Measurements from ENCODE around the gene INPP5B. TPM values are rescaled to one million over a fixed set of nuclear protein-coding genes. Genes with fewer than 3 reads are reported as not detected.

INPP5B gene
- total and polyA plus RNA-seq, 2 of the 13 experiments (the other 11 are each of a cell fraction or from before 2014, with no cell fraction given), result 9.0 to 9.8 TPM

- TF ChIP-seq ATF4 (CRISPR knock-in tag; IDR thresholded peaks at IDR 0.05) (peak in 1 of 2 experiments; percentile 94; a peak in 2 of 4 replicates), POGK (CRISPR knock-in tag; conservative IDR thresholded peaks at IDR 0.05) (0 out of 2 replicates have a peak, but pooled peaks have one; percentile 45), FOXJ3 (CRISPR knock-in tag; IDR thresholded peaks at IDR 0.05; ENCODE audit: borderline replicate concordance) (no peak), ZNF501 (CRISPR knock-in tag; IDR thresholded peaks at IDR 0.05) (no peak), FOXA1 (IDR thresholded peaks at IDR 0.05) (no peak), FOXA1 (CRISPR knock-in tag; IDR thresholded peaks at IDR 0.05) (peak; percentile 73), ZNF563 (CRISPR knock-in tag; IDR thresholded peaks at IDR 0.05) (no peak), SALL1 (CRISPR knock-in tag; IDR thresholded peaks at IDR 0.05) (no peak), STAT5B (CRISPR knock-in tag; IDR thresholded peaks at IDR 0.05) (no peak), ZC3H4 (CRISPR knock-in tag; IDR thresholded peaks at IDR 0.05; ENCODE audit: borderline replicate concordance) (no peak), ZFP91 (CRISPR knock-in tag; IDR thresholded peaks at IDR 0.05; ENCODE audit: borderline replicate concordance) (no peak), U2AF1 (optimal IDR thresholded peaks at IDR 0.05; ENCODE audit: low read depth, low read length) (no peak), ZNF234 (CRISPR knock-in tag; conservative IDR thresholded peaks at IDR 0.05) (no peak), ERF (CRISPR knock-in tag; IDR thresholded peaks at IDR 0.05) (no peak), HNRNPUL1 (IDR thresholded peaks at IDR 0.05; ENCODE audit: low read depth, low read length) (no peak), HNF4G (IDR thresholded peaks at IDR 0.05; ENCODE audit: borderline replicate concordance, low read depth, low read length) (peak; percentile 33; the same call in 1 of the 2 replicates), HNF4G (CRISPR knock-in tag; IDR thresholded peaks at IDR 0.05; ENCODE audit: borderline replicate concordance, low read depth) (no peak), BCL6 (CRISPR knock-in tag; IDR thresholded peaks at IDR 0.05) (peak; percentile 37; the same call in 1 of the 2 replicates), FOXP4 (CRISPR knock-in tag; IDR thresholded peaks at IDR 0.05) (0 out of 2 replicates have a peak, but pooled peaks have one; percentile 25), ZNF644 (CRISPR knock-in tag; IDR thresholded peaks at IDR 0.05; ENCODE audit: low read depth) (peak; percentile 60), CEBPG (CRISPR knock-in tag; IDR thresholded peaks at IDR 0.05) (peak; percentile 90), TEF (CRISPR knock-in tag; IDR thresholded peaks at IDR 0.05) (no peak), FOXP1 (IDR thresholded peaks at IDR 0.05) (no peak), FOXP1 (CRISPR knock-in tag; IDR thresholded peaks at IDR 0.05) (peak; percentile 21; the same call in 1 of the 2 replicates), ZNF768 (CRISPR knock-in tag; IDR thresholded peaks at IDR 0.05) (no peak)
Measured at GRCh38 chr1:37987679-37988078, 40.8 kb upstream of the INPP5B start (continued).
